Activated CD8-positive, alpha-beta memory T cell treated with anti-CD3 and anti-CD28 coated beads, Interleukin-2, amount 50 U/mL, for 24 hours (primary cell): Measurements from ENCODE around the gene NOS3.

ENCODE experiments used
- DNase-seq: peaks from one replicate; pipeline ENCODE4 v3.0.0-alpha.2; 2020; ENCODE audit errors: extremely low read depth

The NOS3 gene

GRCh38 chr7:150952331-150953050, 38.3 kb upstream of the NOS3 start:
- DNase-seq: no peak

- DNase-seq: no peak
Measured at GRCh38 chr7:150953061-150953997, 37.5 kb upstream of the NOS3 start.

GRCh38 chr7:150954201-150954985, 36.4 kb upstream of the NOS3 start:
- DNase-seq: no peak

- no peak for DNase-seq
Measured at GRCh38 chr7:150954986-150955518, 35.8 kb upstream of the NOS3 start.

- no peak for DNase-seq
Measured at GRCh38 chr7:150955519-150956394, 35.1 kb upstream of the NOS3 start.

GRCh38 chr7:150956395-150957132, 34.3 kb upstream of the NOS3 start:
- no peak for DNase-seq

GRCh38 chr7:150957133-150958020, 33.4 kb upstream of the NOS3 start:
- no peak for DNase-seq

- no peak for DNase-seq
Measured at GRCh38 chr7:150958062-150958552, 32.7 kb upstream of the NOS3 start.

GRCh38 chr7:150958597-150958996, 32.2 kb upstream of the NOS3 start:
- no peak for DNase-seq

GRCh38 chr7:150959081-150959480, 31.7 kb upstream of the NOS3 start:
- no peak for DNase-seq

GRCh38 chr7:150959739-150960734, 30.8 kb upstream of the NOS3 start:
- DNase-seq: no peak

- no peak for DNase-seq
Measured at GRCh38 chr7:150961510-150962289, 29.1 kb upstream of the NOS3 start.

GRCh38 chr7:150962290-150962552, 28.6 kb upstream of the NOS3 start:
- no peak for DNase-seq

- DNase-seq: no peak
Measured at GRCh38 chr7:150962553-150963399, 28.0 kb upstream of the NOS3 start.

- no peak for DNase-seq
Measured at GRCh38 chr7:150963707-150964559, 26.9 kb upstream of the NOS3 start.
